Keratinocyte (primary cell): ENCODE measurements around the gene CARD11. TPM values are rescaled to one million over a fixed set of nuclear protein-coding genes. Genes with fewer than 3 reads are reported as not detected.
A peak's percentile ranks its signal among the peaks of the same experiment; 100 is the strongest.

Source experiments
- DNase-seq: peaks from one replicate; pipeline ENCODE4 v3.0.0-alpha.2; 2011; ENCODE audit warnings: low read depth, missing footprints, low spot score
- FAIRE-seq: peaks from 2 replicates; lab custom pipeline; 2011; peaks lifted over from hg19 to GRCh38; lab: Jason Lieb, UNC
- H2AFZ ChIP-seq: 2 replicates; pipeline ENCODE4 v1.6.0; 2012; ENCODE audit warnings: low read length, control low read depth, inconsistent platforms; ENCODE audit not compliant: control insufficient read depth
- H3K27ac ChIP-seq: 2 replicates; pipeline ENCODE4 v1.5.1; 2011; ENCODE audit warnings: low read length; ENCODE audit not compliant: control insufficient read depth, insufficient read depth
- H3K27me3 ChIP-seq: 3 replicates; pipeline ENCODE4 v1.6.0; 2011; ENCODE audit warnings: low read length; ENCODE audit not compliant: control insufficient read depth, insufficient read depth; ENCODE audit errors: extremely low read depth
- H3K36me3 ChIP-seq, 2 experiments: 2 replicates in 1 of 2; 3 replicates in 1 of 2; pipeline ENCODE4 v1.5.1; 2011; ENCODE audit warnings: low read length in 2 of 2, mild to moderate bottlenecking in 1 of 2; ENCODE audit not compliant: control insufficient read depth in 2 of 2, insufficient read depth in 2 of 2; ENCODE audit errors: extremely low read depth in 1 of 2
- H3K4me1 ChIP-seq: 3 replicates; pipeline ENCODE4 v1.5.1; 2011; ENCODE audit warnings: low read length; ENCODE audit not compliant: control insufficient read depth, insufficient read depth; ENCODE audit errors: extremely low read depth
- H3K4me2 ChIP-seq: 3 replicates; pipeline ENCODE4 v1.6.0; 2011; ENCODE audit warnings: low read depth, low read length; ENCODE audit not compliant: control insufficient read depth, insufficient read depth; ENCODE audit errors: extremely low read depth
- H3K4me3 ChIP-seq, 3 experiments: fragments of 200-600 bp in 1 of 3; sonication (generic) in 1 of 3; 2 replicates in 2 of 3; 3 replicates in 1 of 3; pipeline ENCODE4 v1.5.1; 2011 to 2016; ENCODE audit warnings: low read length in 3 of 3, mild to moderate bottlenecking in 3 of 3, control low read depth in 2 of 3, inconsistent platforms in 1 of 3, low read depth in 1 of 3, mixed read lengths in 1 of 3, mixed run types in 1 of 3, moderate library complexity in 1 of 3; ENCODE audit not compliant: control insufficient read depth in 2 of 3, insufficient read depth in 2 of 3; ENCODE audit errors: extremely low read depth in 1 of 3
- H3K79me2 ChIP-seq: 2 replicates; pipeline ENCODE4 v1.6.0; 2012; ENCODE audit warnings: low read length; ENCODE audit not compliant: control insufficient read depth, insufficient read depth
- H3K9ac ChIP-seq: 3 replicates; pipeline ENCODE4 v1.6.0; 2011; ENCODE audit warnings: low read length; ENCODE audit not compliant: control insufficient read depth, insufficient read depth; ENCODE audit errors: extremely low read depth
- H3K9me1 ChIP-seq: 3 replicates; pipeline ENCODE4 v1.6.0; 2011; ENCODE audit warnings: low read length; ENCODE audit not compliant: control insufficient read depth, insufficient read depth; ENCODE audit errors: extremely low read depth
- H3K9me3 ChIP-seq: 2 replicates; pipeline ENCODE4 v1.5.1; 2012; ENCODE audit warnings: low read depth, low read length; ENCODE audit not compliant: control insufficient read depth
- H4K20me1 ChIP-seq: 3 replicates; pipeline ENCODE4 v1.6.0; 2011; ENCODE audit warnings: low read length; ENCODE audit not compliant: control insufficient read depth, insufficient read depth; ENCODE audit errors: extremely low read depth
- EZH2 ChIP-seq: IDR thresholded peaks from one replicate; pipeline ENCODE4 v1.6.1; 2012; ENCODE audit warnings: inconsistent platforms, mild to moderate bottlenecking, low read length, moderate library complexity
- dilution Hi-C: fragments of 300-500 bp; cut with MboI; formaldehyde crosslinking; loops from one replicate; pipeline ENCODE4 v1.7.0; 2020; ENCODE audit warnings: low sequenced_read_pairs; ENCODE audit not compliant: extremely low pct_ligation_motif_present
- polyA plus RNA-seq, 5 experiments: library from polyadenylated mRNA; depleted of rRNA in 3 of 5; stranded (reverse) in 3 of 5; stranded (forward) in 1 of 5; unstranded in 1 of 5; fragments of >200 nt; gene quantifications; 1 replicate in 1 of 5; 2 replicates in 3 of 5; 3 replicates in 1 of 5; pipeline versions ENCODE4 v1.2.1 to v1.2.3, GENCODE V29; 2011 to 2012; ENCODE audit warnings: missing spikeins in 2 of 5, low read depth in 1 of 5, low replicate concordance in 1 of 5
- TF ChIP-seq, protein P1 (sequence below), 3 experiments: IDR thresholded peaks in 1 of 3; conservative IDR thresholded peaks in 1 of 3; optimal IDR thresholded peaks in 1 of 3; 2 replicates in 2 of 3; 3 replicates in 1 of 3; pipeline versions ENCODE3 to v1.5.1; 2011; ENCODE audit warnings: low read length in 3 of 3, mild to moderate bottlenecking in 3 of 3, moderate library complexity in 2 of 3, control low read depth in 1 of 3, inconsistent platforms in 1 of 3; ENCODE audit not compliant: insufficient read depth in 2 of 3; ENCODE audit errors: extremely low read depth in 1 of 3

CARD11 gene
- polyA plus RNA-seq, 1 donor (not counting 4 experiments of a cell fraction or from before 2014, with no cell fraction given) = 4.3 TPM

DNA sequence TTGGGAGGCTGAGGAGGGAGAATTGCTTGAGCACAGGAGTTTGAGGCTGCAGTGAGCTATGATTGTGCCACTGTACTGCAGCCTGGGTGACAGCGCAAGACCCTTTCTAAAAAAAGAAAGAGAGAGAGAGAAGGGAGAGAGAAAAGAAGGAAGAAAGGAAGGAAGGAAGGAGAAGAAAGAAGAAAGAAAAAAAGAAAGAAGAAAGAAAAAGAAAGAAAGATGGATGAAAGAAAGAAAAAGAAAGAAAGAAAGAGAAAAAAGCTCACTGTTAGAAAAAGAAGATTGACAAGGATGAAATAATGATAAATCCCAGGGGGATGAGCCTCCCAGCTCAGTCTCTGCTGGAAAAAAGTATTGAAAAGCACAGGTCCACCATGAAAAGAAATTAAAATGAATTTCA lies 22.8 kb upstream of the CARD11 start:
- Histone ChIP-seq H3K36me3 (no peaks in the 10 kb centered on the region), H3K4me3 (no peak overlapping the region), H3K27ac (no peak overlapping the region), H3K4me1 (no peaks in the 10 kb centered on the region), H3K9me3 (peaks cover 2% of the 10 kb centered on the region), H3K9ac (no peak overlapping the region), H2AFZ (no peak overlapping the region), H4K20me1 (no peaks in the 10 kb centered on the region), H3K9me1 (no peaks in the 10 kb centered on the region), H3K27me3 (no peaks in the 10 kb centered on the region), H3K4me2 (no peak overlapping the region), H3K79me2 (no peaks in the 10 kb centered on the region)
- dilution Hi-C loops = no loop called here
- DNase-seq (no peak), FAIRE-seq (no peak)
- TF ChIP-seq, protein P1, sequence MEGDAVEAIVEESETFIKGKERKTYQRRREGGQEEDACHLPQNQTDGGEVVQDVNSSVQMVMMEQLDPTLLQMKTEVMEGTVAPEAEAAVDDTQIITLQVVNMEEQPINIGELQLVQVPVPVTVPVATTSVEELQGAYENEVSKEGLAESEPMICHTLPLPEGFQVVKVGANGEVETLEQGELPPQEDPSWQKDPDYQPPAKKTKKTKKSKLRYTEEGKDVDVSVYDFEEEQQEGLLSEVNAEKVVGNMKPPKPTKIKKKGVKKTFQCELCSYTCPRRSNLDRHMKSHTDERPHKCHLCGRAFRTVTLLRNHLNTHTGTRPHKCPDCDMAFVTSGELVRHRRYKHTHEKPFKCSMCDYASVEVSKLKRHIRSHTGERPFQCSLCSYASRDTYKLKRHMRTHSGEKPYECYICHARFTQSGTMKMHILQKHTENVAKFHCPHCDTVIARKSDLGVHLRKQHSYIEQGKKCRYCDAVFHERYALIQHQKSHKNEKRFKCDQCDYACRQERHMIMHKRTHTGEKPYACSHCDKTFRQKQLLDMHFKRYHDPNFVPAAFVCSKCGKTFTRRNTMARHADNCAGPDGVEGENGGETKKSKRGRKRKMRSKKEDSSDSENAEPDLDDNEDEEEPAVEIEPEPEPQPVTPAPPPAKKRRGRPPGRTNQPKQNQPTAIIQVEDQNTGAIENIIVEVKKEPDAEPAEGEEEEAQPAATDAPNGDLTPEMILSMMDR (optimal IDR thresholded peaks at IDR 0.05 in 1 of 3, IDR thresholded peaks at IDR 0.05 in 1 of 3, conservative IDR thresholded peaks at IDR 0.05 in 1 of 3; ENCODE audit: extremely low read depth in 1 of 3, insufficient read depth in 2 of 3, low read length in 3 of 3) = no peak
- no peak for TF ChIP-seq EZH2

DNA sequence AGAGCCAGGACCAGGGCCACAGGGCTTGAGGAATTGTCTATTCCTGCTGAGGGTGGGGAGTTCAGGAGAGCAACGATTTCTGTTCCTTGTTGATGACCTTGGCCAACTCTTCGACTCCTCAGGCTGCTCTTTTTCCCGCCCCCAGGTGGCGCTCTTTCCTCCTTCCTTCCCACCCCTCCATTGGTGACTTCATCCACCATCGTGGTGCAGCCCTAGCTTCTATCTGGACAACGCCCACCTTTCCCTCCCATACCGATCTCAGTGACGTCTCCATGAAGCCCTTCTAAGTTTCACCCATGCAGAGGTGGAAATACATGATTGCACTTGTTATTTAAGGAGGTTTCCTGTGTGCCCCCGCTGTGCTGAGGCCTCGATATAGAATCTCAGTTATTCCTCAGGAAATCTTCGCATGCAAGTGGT lies 22.1 kb upstream of the CARD11 start:
- no peaks in the 10 kb centered on the region for H3K4me1 ChIP-seq
- H3K36me3 ChIP-seq = no peaks in the 10 kb centered on the region
- no peaks in the 10 kb centered on the region for H3K9me3 ChIP-seq
- no peaks in the 10 kb centered on the region for H3K79me2 ChIP-seq
- FAIRE-seq = no peak
- TF ChIP-seq EZH2 = no peak
- TF ChIP-seq, protein P1 (optimal IDR thresholded peaks at IDR 0.05 in 1 of 3, IDR thresholded peaks at IDR 0.05 in 1 of 3, conservative IDR thresholded peaks at IDR 0.05 in 1 of 3; ENCODE audit: extremely low read depth in 1 of 3, insufficient read depth in 2 of 3, low read length in 3 of 3) = peak; percentile 51 to 82 (median 63)
- no peak overlapping the region for H3K4me3 ChIP-seq
- dilution Hi-C loops = no loop called here
- H3K4me2 ChIP-seq = no peak overlapping the region
- no peaks in the 10 kb centered on the region for H4K20me1 ChIP-seq
- H3K9ac ChIP-seq = no peak overlapping the region
- DNase-seq = no peak
- H2AFZ ChIP-seq = no peak overlapping the region
- H3K27ac ChIP-seq = no peak overlapping the region
- no peaks in the 10 kb centered on the region for H3K27me3 ChIP-seq
- H3K9me1 ChIP-seq = no peaks in the 10 kb centered on the region
